Left hindlimb (tissue), 1 donor: ENCODE data around the gene CNTNAP2.
"Not testable (repeated sequence)": the region's sequence is repeated elsewhere in the genome, so short reads cannot be mapped to it uniquely, and the experiment has no call there.

Experiments
- DNase-seq: peaks from one replicate; pipeline ENCODE4 v3.0.0-alpha.2; 2018

CNTNAP2 gene

GRCh38 chr7:146172112-146172511 lies 55.5 kb downstream of the CNTNAP2 start:
- DNase-seq = no peak

- no peak for DNase-seq
These were observed 59.1 kb downstream of the CNTNAP2 start for GRCh38 chr7:146175716-146176115.

DNA sequence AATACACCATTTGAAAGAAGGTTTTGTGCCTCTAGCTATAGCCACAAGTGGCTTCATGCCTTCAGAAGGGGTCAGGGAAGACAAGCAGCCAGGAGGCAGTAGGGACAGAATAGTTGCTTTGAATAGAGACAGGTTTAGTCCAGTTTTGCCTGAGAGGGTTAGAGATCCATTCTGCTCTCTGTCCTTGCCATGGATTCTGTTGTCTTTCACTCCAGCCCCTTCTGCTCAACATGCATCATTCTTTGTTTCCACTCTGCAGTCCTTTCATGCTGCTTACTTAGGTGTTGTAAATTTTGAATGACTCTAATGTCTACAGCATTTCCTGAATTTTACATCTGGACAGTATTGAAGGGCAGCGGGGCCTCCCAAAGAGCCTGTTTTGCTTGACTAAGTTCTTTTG lies 60.3 kb downstream of the CNTNAP2 start:
- no peak for DNase-seq

DNA sequence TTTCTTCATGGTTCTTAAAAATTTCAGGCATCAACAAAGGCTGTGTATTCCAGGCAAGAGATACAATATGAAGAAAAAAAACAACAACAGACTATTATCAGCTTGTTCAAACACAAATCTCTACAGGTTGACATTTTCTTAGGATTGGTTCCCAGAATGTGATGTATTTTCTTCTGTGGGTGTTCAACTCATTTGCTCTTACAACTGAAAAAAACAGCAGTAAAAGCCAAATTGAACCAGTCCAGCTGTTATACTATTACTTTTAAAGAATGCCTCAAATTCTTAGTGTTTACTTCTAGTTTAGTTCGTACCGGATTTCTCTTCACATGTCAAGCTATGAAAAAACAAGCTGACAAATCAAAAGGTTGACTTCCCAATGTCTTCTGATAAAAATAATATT lies 60.7 kb downstream of the CNTNAP2 start:
- DNase-seq = no peak

DNA sequence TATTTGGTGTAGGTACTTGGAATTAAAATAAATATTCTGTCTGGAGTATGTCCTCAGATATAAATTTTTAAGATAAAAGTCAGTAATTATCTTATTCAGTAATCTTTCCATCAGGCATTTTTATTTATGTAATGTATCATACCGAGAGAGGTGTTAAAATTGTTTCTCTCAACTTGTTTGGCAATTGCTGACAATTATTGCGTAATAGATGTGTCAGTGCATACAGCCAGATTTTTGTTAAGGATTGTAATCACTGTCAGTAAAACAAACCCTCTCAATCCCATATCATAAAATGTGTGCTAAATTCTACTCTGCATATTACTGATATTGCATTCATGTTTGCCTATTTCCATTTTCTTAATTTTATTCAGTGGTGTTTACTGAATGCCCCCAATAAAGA lies 69.2 kb downstream of the CNTNAP2 start:
- no peak for DNase-seq

- DNase-seq = not testable (repeated sequence)
These were observed 74.8 kb downstream of the CNTNAP2 start for GRCh38 chr7:146191428-146191827.

GRCh38 chr7:146201945-146202344 lies 85.3 kb downstream of the CNTNAP2 start:
- DNase-seq = no peak

GRCh38 chr7:146206270-146206669 lies 89.7 kb downstream of the CNTNAP2 start:
- DNase-seq = no peak

DNA sequence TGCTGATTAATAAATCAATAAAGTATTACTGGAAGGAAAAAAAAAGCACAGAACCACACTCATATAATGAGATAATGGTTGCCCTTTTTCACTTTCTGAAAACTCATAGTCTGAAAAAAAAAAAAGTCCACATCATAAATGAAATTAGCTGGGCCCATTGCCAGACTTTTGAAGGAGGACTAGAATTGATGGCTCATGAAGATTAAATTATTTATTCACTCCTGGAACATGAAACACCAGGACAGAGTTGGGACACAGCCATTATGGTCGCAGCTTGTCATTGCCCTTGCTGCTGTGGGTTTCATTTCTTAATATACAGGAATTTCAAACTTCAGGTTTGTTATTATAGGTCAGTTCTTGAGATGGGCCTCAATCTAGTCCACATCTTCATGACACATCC lies 91.9 kb downstream of the CNTNAP2 start:
- no peak for DNase-seq

- no peak for DNase-seq
These were observed 98.2 kb downstream of the CNTNAP2 start for GRCh38 chr7:146214842-146215241.

DNA sequence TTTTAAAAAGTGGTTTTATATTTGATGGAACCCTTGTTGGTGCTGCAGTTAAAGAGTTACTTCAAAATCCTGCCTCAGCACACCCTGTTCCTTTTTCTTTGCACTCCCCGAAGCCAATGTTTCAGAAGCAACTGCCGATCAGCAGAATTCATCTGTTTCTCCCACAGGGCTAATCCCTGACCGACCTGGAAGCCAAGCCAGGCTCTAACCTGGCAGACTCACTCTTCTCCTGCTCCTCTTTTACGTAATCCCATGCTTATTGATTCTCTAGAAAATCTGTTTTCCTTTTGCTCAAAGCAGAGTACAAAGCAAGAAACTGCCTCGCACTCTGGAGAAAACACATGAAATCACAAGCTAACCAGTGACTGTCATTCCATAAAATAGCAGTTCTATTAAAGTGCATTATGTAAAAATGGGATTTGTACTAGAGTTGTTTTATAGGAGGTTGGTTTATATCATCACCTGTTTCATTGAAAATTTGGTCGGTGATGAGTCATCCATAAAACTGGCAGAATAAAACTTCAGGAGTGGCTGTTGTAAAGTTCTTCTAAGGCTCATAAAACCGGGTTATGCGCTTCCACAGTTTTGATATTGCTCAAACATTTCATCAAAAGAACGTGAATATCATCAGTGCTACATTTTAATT lies 99.9 kb downstream of the CNTNAP2 start:
- no peak for DNase-seq

DNA sequence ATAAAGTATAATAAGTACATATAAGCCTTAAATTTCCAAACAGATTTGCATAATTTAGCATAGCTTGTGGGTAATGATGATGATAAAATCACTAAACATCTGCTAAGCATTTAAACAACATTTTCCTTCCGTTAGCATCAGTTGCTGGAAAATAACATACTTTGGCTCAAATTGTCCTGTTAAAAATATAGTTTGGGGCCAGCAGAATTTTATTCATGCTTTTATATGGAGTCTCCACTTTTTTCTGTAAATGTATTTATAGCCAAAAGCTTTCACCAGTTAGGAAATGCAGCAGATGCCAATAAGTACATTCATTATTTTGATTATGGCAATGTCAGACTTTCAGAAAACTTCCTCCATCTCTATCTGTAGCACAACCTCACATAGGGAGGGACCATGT lies 107.2 kb downstream of the CNTNAP2 start:
- DNase-seq = no peak

- DNase-seq = no peak
These were observed 116.0 kb downstream of the CNTNAP2 start for GRCh38 chr7:146232604-146233003.

DNA sequence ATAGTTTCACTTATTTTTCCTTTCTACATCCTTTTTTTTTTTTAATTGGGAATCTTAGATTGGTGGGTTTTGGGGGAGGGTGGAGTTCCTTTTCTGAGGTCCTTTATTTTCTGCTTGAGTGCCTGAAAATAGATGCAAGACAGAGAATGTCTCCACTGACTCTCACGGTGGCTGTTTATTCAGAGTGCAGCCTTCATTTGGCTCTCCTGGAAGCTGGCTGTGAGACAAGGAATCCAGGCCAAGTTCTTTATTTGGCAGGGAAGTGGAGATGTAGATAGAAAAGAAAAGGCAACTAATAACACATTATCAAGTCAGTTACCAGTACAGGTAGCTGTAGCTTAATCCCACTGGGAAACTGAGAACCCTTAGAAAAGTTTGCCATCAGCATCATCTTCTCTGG lies 118.6 kb downstream of the CNTNAP2 start:
- no peak for DNase-seq

DNA sequence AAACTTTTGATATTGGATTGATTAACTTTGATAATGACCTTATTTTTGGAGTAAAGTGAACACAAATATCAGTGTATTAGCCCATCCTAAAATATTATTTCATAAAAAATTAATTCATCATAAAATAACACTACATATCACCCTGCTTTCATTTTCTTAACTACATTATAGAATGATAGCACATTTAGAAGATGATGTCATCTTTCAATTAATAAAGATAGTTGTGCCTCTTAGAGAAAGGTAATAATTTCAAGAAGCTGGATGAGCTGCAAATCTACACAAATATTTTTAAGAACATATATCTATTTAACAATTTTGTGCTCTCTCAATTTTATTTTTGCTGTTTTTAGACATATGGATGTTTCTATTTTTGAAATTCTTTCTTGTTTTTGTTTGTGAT lies 126.1 kb downstream of the CNTNAP2 start:
- DNase-seq = no peak

GRCh38 chr7:146247991-146248390 lies 131.4 kb downstream of the CNTNAP2 start:
- DNase-seq = not testable (repeated sequence)

GRCh38 chr7:146248744-146249143 lies 132.1 kb downstream of the CNTNAP2 start:
- not testable (repeated sequence) for DNase-seq

GRCh38 chr7:146249272-146249671 lies 132.7 kb downstream of the CNTNAP2 start:
- DNase-seq = no peak

GRCh38 chr7:146255609-146256008 lies 139.0 kb downstream of the CNTNAP2 start:
- DNase-seq = no peak

DNA sequence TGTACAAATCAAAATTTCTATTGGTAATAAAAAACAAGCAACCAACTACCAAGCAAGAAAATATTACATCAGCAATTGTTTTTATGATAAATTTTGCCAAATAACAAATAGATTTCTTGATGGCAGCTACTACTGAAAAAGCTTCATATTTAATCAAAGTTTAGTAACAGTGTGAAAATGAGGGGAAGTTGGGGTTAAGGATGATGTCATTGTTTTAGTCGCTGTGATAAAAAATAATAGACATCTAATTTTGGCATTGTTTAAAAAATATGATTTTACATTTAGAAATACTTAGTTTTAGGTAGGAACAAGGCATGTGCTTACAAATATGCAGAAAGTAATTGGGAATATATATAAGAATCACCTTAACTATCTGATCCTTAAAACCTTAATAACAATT lies 145.9 kb downstream of the CNTNAP2 start:
- no peak for DNase-seq

- no peak for DNase-seq
These were observed 160.3 kb downstream of the CNTNAP2 start for GRCh38 chr7:146276888-146277287.

- no peak for DNase-seq
These were observed 168.8 kb downstream of the CNTNAP2 start for GRCh38 chr7:146285418-146285817.

DNA sequence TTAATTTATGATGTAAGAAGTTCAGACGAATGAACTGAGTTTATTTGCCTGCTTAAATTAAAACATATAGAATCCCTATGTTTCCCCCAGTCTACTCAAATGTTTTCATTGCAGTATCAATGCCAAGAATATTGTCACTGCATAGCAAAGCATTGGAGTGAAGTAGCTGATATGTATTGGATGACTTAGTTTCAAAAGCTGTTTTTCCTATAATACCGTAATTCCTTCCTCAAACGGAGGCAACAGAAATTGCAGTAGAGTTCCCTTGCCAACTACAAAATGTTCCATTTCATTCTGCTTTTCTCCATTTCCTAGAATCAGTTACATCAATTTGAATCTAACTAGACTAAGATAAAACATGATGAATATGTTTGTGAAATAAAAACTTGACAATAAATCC lies 174.1 kb downstream of the CNTNAP2 start:
- no peak for DNase-seq

GRCh38 chr7:146291900-146292299 lies 175.3 kb downstream of the CNTNAP2 start:
- no peak for DNase-seq

DNA sequence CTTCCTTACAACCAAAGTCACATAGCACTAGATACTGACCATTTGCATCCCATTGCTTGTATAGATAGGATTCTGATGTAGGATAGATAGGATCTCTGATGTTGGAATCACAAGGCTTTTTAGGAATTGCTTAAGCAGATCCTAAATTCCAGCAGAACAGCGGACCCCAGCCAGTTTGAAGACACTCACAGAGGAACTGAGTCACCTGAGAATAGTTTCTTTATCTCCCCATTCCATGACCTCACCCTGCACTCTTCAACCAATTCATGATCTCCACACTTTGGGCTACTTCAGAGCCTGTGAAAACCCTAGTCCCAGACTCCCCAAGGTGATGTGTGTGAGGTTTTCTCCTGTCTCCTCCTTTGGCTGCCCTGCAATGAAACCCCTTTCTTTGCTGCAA lies 179.4 kb downstream of the CNTNAP2 start:
- DNase-seq = no peak

GRCh38 chr7:146314962-146315361 lies 198.4 kb downstream of the CNTNAP2 start:
- DNase-seq = no peak
